HepG2 (cell line): ENCODE data around the gene ZNF146.
"Not testable (repeated sequence)": the region's sequence is repeated elsewhere in the genome, so short reads cannot be mapped to it uniquely, and the experiment has no call there.

Experiments used
- BHLHE40 ChIP-seq: IDR thresholded peaks from 2 replicates; pipeline ENCODE4 v1.6.1; 2011; ENCODE audit warnings: low read length, improper control_type of control experiment
- RAD21 ChIP-seq: fragments of 450-650 bp; formaldehyde crosslinking; IDR thresholded peaks from 2 replicates; pipeline ENCODE4 v1.5.0; 2020; ENCODE audit warnings: mild to moderate bottlenecking
- ZNF235 ChIP-seq: sonication (generic); formaldehyde crosslinking; IDR thresholded peaks from 2 replicates; pipeline ENCODE4 v1.8.1; 2023; ENCODE audit warnings: mild to moderate bottlenecking, missing genetic modification reagents, borderline replicate concordance

DNA sequence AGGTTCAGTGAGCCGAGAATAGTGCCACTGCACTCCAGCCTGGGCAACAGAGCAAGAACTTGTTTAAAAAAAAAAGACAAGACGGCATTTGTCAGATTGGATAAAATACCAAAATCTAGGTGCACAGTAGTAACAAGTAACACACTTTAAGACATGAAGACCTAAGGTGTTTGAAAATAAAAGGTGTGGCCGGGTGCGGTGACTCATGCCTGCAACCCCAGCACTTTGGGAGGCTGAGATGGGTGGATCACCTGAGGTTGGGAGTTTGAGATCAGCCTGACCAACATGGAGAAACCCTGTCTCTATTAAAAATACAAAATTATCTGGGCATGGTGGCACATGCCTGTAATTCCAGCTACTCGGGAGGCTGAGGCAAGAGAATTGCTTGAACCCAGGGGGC, 28.2 kb upstream of the ZNF146 start:
- TF ChIP-seq RAD21 (CRISPR knock-in tag); BHLHE40; ZNF235: not testable (repeated sequence)
